Measurements from ENCODE around the gene TLE1. TPM values are rescaled to one million over a fixed set of nuclear protein-coding genes. Genes with fewer than 3 reads are reported as not detected.

Gene TLE1
- total RNA-seq, 2 experiments from 2014 or later = 0.08 to 0.16 TPM

- no peaks in the 10 kb centered on the region for H3K36me3 Mint-ChIP-seq
- peaks cover 3% of the 10 kb centered on the region for H3K27me3 Mint-ChIP-seq
- H3K27ac Mint-ChIP-seq = no peak overlapping the region
- H3K9me3 Mint-ChIP-seq = no peaks in the 10 kb centered on the region
- no peaks in the 10 kb centered on the region for H3K4me1 Mint-ChIP-seq
- no peak overlapping the region for H3K4me3 Mint-ChIP-seq
- DNase-seq = no peak
Observed at GRCh38 chr9:81578606-81579005, 110.7 kb downstream of the TLE1 start.

GRCh38 chr9:81575956-81576355, 113.4 kb downstream of the TLE1 start:
- Mint-ChIP-seq H3K4me3 (no peak overlapping the region), H3K27me3 (peaks cover under 1% of the 10 kb centered on the region), H3K36me3 (no peaks in the 10 kb centered on the region), H3K27ac (no peak overlapping the region), H3K4me1 (no peaks in the 10 kb centered on the region), H3K9me3 (no peaks in the 10 kb centered on the region)
- DNase-seq = no peak

- Mint-ChIP-seq H3K4me3 (no peak overlapping the region), H3K36me3 (no peaks in the 10 kb centered on the region), H3K4me1 (no peaks in the 10 kb centered on the region), H3K27me3 (no peaks in the 10 kb centered on the region), H3K9me3 (no peaks in the 10 kb centered on the region), H3K27ac (no peak overlapping the region)
- no peak for DNase-seq
Observed at GRCh38 chr9:81574405-81574804, 114.9 kb downstream of the TLE1 start.

- H3K27me3 Mint-ChIP-seq = no peaks in the 10 kb centered on the region
- H3K36me3 Mint-ChIP-seq = no peaks in the 10 kb centered on the region
- no peaks in the 10 kb centered on the region for H3K9me3 Mint-ChIP-seq
- H3K4me3 Mint-ChIP-seq = no peak overlapping the region
- H3K4me1 Mint-ChIP-seq = no peaks in the 10 kb centered on the region
- no peak overlapping the region for H3K27ac Mint-ChIP-seq
- no peak for DNase-seq
Observed at GRCh38 chr9:81573415-81574321, 115.7 kb downstream of the TLE1 start.

- no peak for DNase-seq
- H3K9me3 Mint-ChIP-seq = no peaks in the 10 kb centered on the region
- no peaks in the 10 kb centered on the region for H3K4me1 Mint-ChIP-seq
- H3K36me3 Mint-ChIP-seq = no peaks in the 10 kb centered on the region
- H3K4me3 Mint-ChIP-seq = no peak overlapping the region
- no peak overlapping the region for H3K27ac Mint-ChIP-seq
- H3K27me3 Mint-ChIP-seq = no peaks in the 10 kb centered on the region
Observed at GRCh38 chr9:81570083-81570482, 119.3 kb downstream of the TLE1 start.

GRCh38 chr9:81566074-81566698, 123.2 kb downstream of the TLE1 start:
- H3K27me3 Mint-ChIP-seq = peaks cover 4% of the 10 kb centered on the region
- H3K36me3 Mint-ChIP-seq = no peaks in the 10 kb centered on the region
- H3K4me3 Mint-ChIP-seq = no peak overlapping the region
- H3K27ac Mint-ChIP-seq = no peak overlapping the region
- H3K9me3 Mint-ChIP-seq = no peaks in the 10 kb centered on the region
- no peak for DNase-seq
- H3K4me1 Mint-ChIP-seq = no peaks in the 10 kb centered on the region

- no peaks in the 10 kb centered on the region for H3K36me3 Mint-ChIP-seq
Observed at GRCh38 chr9:81565609-81566008, 123.7 kb downstream of the TLE1 start.

GRCh38 chr9:81565144-81565543, 124.2 kb downstream of the TLE1 start:
- Mint-ChIP-seq H3K36me3 (no peaks in the 10 kb centered on the region), H3K27me3 (peaks cover 4% of the 10 kb centered on the region), H3K27ac (no peak overlapping the region), H3K4me3 (no peak overlapping the region), H3K4me1 (no peaks in the 10 kb centered on the region), H3K9me3 (no peaks in the 10 kb centered on the region)
- no peak for DNase-seq

More at GRCh38 chr9:81565609-81566008, 123.7 kb downstream of the TLE1 start:
- no peaks in the 10 kb centered on the region for H3K9me3 Mint-ChIP-seq
- no peak for DNase-seq
- H3K4me3 Mint-ChIP-seq = no peak overlapping the region
- no peaks in the 10 kb centered on the region for H3K4me1 Mint-ChIP-seq
- no peak overlapping the region for H3K27ac Mint-ChIP-seq
- H3K27me3 Mint-ChIP-seq = peaks cover 4% of the 10 kb centered on the region

- H3K4me1 Mint-ChIP-seq = no peaks in the 10 kb centered on the region
- no peak overlapping the region for H3K27ac Mint-ChIP-seq
- H3K9me3 Mint-ChIP-seq = peaks cover 2% of the 10 kb centered on the region
- H3K36me3 Mint-ChIP-seq = no peaks in the 10 kb centered on the region
- no peak for DNase-seq
- H3K27me3 Mint-ChIP-seq = peaks cover 4% of the 10 kb centered on the region
- H3K4me3 Mint-ChIP-seq = no peak overlapping the region
Observed at GRCh38 chr9:81564632-81565031, 124.7 kb downstream of the TLE1 start.

- Mint-ChIP-seq H3K9me3 (peaks cover 2% of the 10 kb centered on the region), H3K27me3 (peaks cover 4% of the 10 kb centered on the region), H3K27ac (no peak overlapping the region), H3K4me1 (no peaks in the 10 kb centered on the region), H3K4me3 (no peak overlapping the region), H3K36me3 (no peaks in the 10 kb centered on the region)
- no peak for DNase-seq
Observed at GRCh38 chr9:81563739-81564138, 125.6 kb downstream of the TLE1 start.

GRCh38 chr9:81563020-81563407, 126.3 kb downstream of the TLE1 start:
- no peak overlapping the region for H3K27ac Mint-ChIP-seq
- H3K9me3 Mint-ChIP-seq = peaks cover 2% of the 10 kb centered on the region
- no peak for DNase-seq
- H3K27me3 Mint-ChIP-seq = peaks cover 5% of the 10 kb centered on the region
- H3K4me3 Mint-ChIP-seq = no peak overlapping the region
- no peaks in the 10 kb centered on the region for H3K36me3 Mint-ChIP-seq
- H3K4me1 Mint-ChIP-seq = no peaks in the 10 kb centered on the region

- DNase-seq = no peak
- Mint-ChIP-seq H3K27ac (no peak overlapping the region), H3K27me3 (peaks cover 10% of the 10 kb centered on the region), H3K36me3 (no peaks in the 10 kb centered on the region), H3K4me3 (no peak overlapping the region), H3K9me3 (peaks cover 2% of the 10 kb centered on the region), H3K4me1 (no peaks in the 10 kb centered on the region)
Observed at GRCh38 chr9:81562231-81563019, 126.9 kb downstream of the TLE1 start.

GRCh38 chr9:81560851-81561732, 128.3 kb downstream of the TLE1 start:
- Mint-ChIP-seq H3K9me3 (peaks cover 2% of the 10 kb centered on the region), H3K27me3 (peaks cover 10% of the 10 kb centered on the region), H3K36me3 (no peaks in the 10 kb centered on the region), H3K4me1 (no peaks in the 10 kb centered on the region), H3K27ac (no peak overlapping the region), H3K4me3 (no peak overlapping the region)
- DNase-seq = no peak

GRCh38 chr9:81559709-81560108, 129.6 kb downstream of the TLE1 start:
- no peak for DNase-seq
- peaks cover 10% of the 10 kb centered on the region for H3K27me3 Mint-ChIP-seq
- no peaks in the 10 kb centered on the region for H3K4me1 Mint-ChIP-seq
- H3K9me3 Mint-ChIP-seq = peaks cover 2% of the 10 kb centered on the region
- H3K4me3 Mint-ChIP-seq = no peak overlapping the region
- no peak overlapping the region for H3K27ac Mint-ChIP-seq
- H3K36me3 Mint-ChIP-seq = no peaks in the 10 kb centered on the region
